ENCODE results near the gene NAA16.
"Not testable (repeated sequence)": the region's sequence is repeated elsewhere in the genome, so short reads cannot be mapped to it uniquely, and the experiment has no call there.

NAA16 gene

GRCh38 chr13:41408746-41409145 lies 97.7 kb downstream of the NAA16 start:
- no peak for DNase-seq (ENCODE audit: low read depth)

GRCh38 chr13:41409611-41410010 lies 98.5 kb downstream of the NAA16 start:
- no peak for DNase-seq (ENCODE audit: low read depth)

- no peak for DNase-seq (ENCODE audit: low read depth)
Measured at GRCh38 chr13:41411060-41411459, 100.0 kb downstream of the NAA16 start.

- no peak for DNase-seq (ENCODE audit: low read depth)
Measured at GRCh38 chr13:41411522-41411921, 100.5 kb downstream of the NAA16 start.

GRCh38 chr13:41413872-41414271 lies 102.8 kb downstream of the NAA16 start:
- no peak for DNase-seq (ENCODE audit: low read depth)

GRCh38 chr13:41416276-41416675 lies 105.2 kb downstream of the NAA16 start:
- DNase-seq (ENCODE audit: low read depth) = no peak

GRCh38 chr13:41418027-41418426 lies 107.0 kb downstream of the NAA16 start:
- no peak for DNase-seq (ENCODE audit: low read depth)

GRCh38 chr13:41418731-41419130 lies 107.7 kb downstream of the NAA16 start:
- no peak for DNase-seq (ENCODE audit: low read depth)

GRCh38 chr13:41419206-41419605 lies 108.1 kb downstream of the NAA16 start:
- DNase-seq (ENCODE audit: low read depth) = no peak

GRCh38 chr13:41420146-41420545 lies 109.1 kb downstream of the NAA16 start:
- DNase-seq (ENCODE audit: low read depth) = no peak

- not testable (repeated sequence) for DNase-seq (ENCODE audit: low read depth)
Measured at GRCh38 chr13:41421330-41421729, 110.3 kb downstream of the NAA16 start.

GRCh38 chr13:41421983-41422382 lies 110.9 kb downstream of the NAA16 start:
- DNase-seq (ENCODE audit: low read depth) = not testable (repeated sequence)

GRCh38 chr13:41423259-41423658 lies 112.2 kb downstream of the NAA16 start:
- DNase-seq (ENCODE audit: low read depth) = not testable (repeated sequence)

- DNase-seq (ENCODE audit: low read depth) = not testable (repeated sequence)
Measured at GRCh38 chr13:41424675-41425074, 113.6 kb downstream of the NAA16 start.

GRCh38 chr13:41426047-41426446 lies 115.0 kb downstream of the NAA16 start:
- DNase-seq (ENCODE audit: low read depth) = no peak
